Suprapubic skin (tissue), 4 donors: ENCODE measurements around the gene CDC37L1. TPM values are rescaled to one million over a fixed set of nuclear protein-coding genes. Genes with fewer than 3 reads are reported as not detected.

Experiments used
- DNase-seq, 2 donors: peaks; one replicate each; pipeline ENCODE4 v3.0.0-alpha.2; 2019; ENCODE audit warnings: low spot score in 2 of 2
- H3K27ac ChIP-seq: fragments of 200-600 bp; sonication (generic); one replicate; pipeline ENCODE4 v1.5.1; 2019
- H3K27me3 ChIP-seq: fragments of 200-600 bp; sonication (generic); one replicate; pipeline ENCODE4 v1.5.1; 2019
- H3K36me3 ChIP-seq: fragments of 200-600 bp; sonication (generic); one replicate; pipeline ENCODE4 v1.5.1; 2019
- H3K4me1 ChIP-seq: fragments of 200-600 bp; sonication (generic); one replicate; pipeline ENCODE4 v1.5.1; 2019
- H3K4me3 ChIP-seq: fragments of 200-600 bp; sonication (generic); one replicate; pipeline ENCODE4 v1.5.1; 2019; ENCODE audit warnings: mild to moderate bottlenecking
- H3K9me3 ChIP-seq: fragments of 200-600 bp; sonication (generic); one replicate; pipeline ENCODE4 v1.5.1; 2019
- EP300 ChIP-seq: sonication (generic); formaldehyde crosslinking; IDR thresholded peaks from one replicate; pipeline ENCODE4 v1.6.1; 2017; ENCODE audit warnings: antibody characterized with exemption
- POLR2A ChIP-seq, 2 donors: fragments of 450-650 bp; IDR thresholded peaks; one replicate each; pipeline ENCODE4 v1.6.1; 2017; ENCODE audit warnings: antibody characterized with exemption in 2 of 2, mild to moderate bottlenecking in 2 of 2, moderate library complexity in 2 of 2
- POLR2AphosphoS5 ChIP-seq, 3 donors: sonication (generic); formaldehyde crosslinking; IDR thresholded peaks; one replicate each; pipeline ENCODE4 v1.6.1; 2017; ENCODE audit warnings: antibody characterized with exemption in 3 of 3
- WGBS: methylation state at CpG from one replicate; pipeline ENCODE4 v1.1.5; 2018; 5-methylcytosine and 5-hydroxymethylcytosine counted together
- total RNA-seq, 4 donors: library from RNA; depleted of rRNA; stranded (reverse); fragments of >200 nt; gene quantifications; one replicate each; pipeline ENCODE4 v1.1.0, GENCODE V29; 2016
- TF ChIP-seq, protein P1 (sequence below), 2 donors: fragments of 200-600 bp in 1 of 2; fragments of 450-650 bp in 1 of 2; sonication (generic) in 1 of 2; IDR thresholded peaks; one replicate each; pipeline ENCODE4 v1.5.1; 2016 to 2019; ENCODE audit warnings: antibody characterized with exemption in 2 of 2, mild to moderate bottlenecking in 1 of 2, moderate library complexity in 1 of 2

CDC37L1 gene
- total RNA-seq, 4 donors from 2014 or later: 17.3 to 26.1 (median 23.5) TPM

DNA sequence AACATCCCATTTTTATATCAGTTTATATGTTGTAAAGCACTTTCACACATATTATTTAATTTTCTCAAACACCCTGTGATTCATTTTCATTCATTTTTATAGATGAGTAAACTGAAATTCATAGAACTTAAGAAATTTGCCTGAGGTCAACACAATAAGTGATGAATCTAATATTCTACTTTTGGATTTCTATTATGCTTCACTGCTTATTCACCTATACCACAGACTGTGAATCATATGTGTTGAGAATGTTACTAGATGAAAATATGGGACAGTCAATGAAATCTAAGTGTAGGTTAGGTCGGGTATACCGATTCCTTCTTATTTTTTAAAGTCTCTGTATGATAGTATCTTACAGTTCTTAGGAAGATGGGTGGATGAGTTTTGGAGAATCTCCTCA, 24.8 kb downstream of the CDC37L1 start:
- TF ChIP-seq POLR2AphosphoS5 (IDR thresholded peaks at IDR 0.05) (no peak), POLR2A (IDR thresholded peaks at IDR 0.05) (no peak), EP300 (no peak)
- TF ChIP-seq, protein P1, sequence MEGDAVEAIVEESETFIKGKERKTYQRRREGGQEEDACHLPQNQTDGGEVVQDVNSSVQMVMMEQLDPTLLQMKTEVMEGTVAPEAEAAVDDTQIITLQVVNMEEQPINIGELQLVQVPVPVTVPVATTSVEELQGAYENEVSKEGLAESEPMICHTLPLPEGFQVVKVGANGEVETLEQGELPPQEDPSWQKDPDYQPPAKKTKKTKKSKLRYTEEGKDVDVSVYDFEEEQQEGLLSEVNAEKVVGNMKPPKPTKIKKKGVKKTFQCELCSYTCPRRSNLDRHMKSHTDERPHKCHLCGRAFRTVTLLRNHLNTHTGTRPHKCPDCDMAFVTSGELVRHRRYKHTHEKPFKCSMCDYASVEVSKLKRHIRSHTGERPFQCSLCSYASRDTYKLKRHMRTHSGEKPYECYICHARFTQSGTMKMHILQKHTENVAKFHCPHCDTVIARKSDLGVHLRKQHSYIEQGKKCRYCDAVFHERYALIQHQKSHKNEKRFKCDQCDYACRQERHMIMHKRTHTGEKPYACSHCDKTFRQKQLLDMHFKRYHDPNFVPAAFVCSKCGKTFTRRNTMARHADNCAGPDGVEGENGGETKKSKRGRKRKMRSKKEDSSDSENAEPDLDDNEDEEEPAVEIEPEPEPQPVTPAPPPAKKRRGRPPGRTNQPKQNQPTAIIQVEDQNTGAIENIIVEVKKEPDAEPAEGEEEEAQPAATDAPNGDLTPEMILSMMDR (IDR thresholded peaks at IDR 0.05): no peak
- WGBS: 93% methylated on average over 2 of the region's 2 CpGs
- H3K36me3 ChIP-seq: peaks cover 42% of the 10 kb centered on the region

DNA sequence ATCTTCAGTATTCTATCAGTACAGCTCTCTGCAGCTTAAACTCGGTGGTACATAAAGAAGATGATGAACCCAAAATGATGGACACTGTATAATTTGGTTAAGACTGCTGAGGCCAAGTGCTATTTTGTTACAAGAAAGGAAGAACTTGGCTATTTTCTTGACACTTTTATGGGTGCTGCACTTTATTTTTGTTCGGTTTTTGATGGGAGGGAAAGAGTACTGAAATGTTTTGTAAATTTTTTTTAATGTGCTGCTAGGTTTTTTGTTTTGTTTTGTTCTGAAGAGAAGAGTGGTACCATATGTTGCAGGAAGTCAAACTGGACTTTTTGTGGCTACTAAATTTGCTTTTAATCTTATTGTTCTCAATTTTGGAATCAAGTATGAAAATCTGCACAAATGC, 26.7 kb downstream of the CDC37L1 start:
- Histone ChIP-seq H3K27ac (no peak overlapping the region), H3K9me3 (no peaks in the 10 kb centered on the region), H3K36me3 (peaks cover 42% of the 10 kb centered on the region), H3K4me1 (no peaks in the 10 kb centered on the region), H3K27me3 (no peaks in the 10 kb centered on the region), H3K4me3 (no peak overlapping the region)
- TF ChIP-seq POLR2AphosphoS5 (IDR thresholded peaks at IDR 0.05) (no peak), POLR2A (IDR thresholded peaks at IDR 0.05) (no peak)
- 59% methylated on average over 2 of the region's 2 CpGs for WGBS
- DNase-seq: no peak

More for the DNA sequence above, 24.8 kb downstream of the CDC37L1 start:
- H3K27ac ChIP-seq: no peak overlapping the region
- H3K27me3 ChIP-seq: no peaks in the 10 kb centered on the region
- no peaks in the 10 kb centered on the region for H3K9me3 ChIP-seq
- no peak overlapping the region for H3K4me3 ChIP-seq
- no peak for DNase-seq
- H3K4me1 ChIP-seq: no peaks in the 10 kb centered on the region

DNA sequence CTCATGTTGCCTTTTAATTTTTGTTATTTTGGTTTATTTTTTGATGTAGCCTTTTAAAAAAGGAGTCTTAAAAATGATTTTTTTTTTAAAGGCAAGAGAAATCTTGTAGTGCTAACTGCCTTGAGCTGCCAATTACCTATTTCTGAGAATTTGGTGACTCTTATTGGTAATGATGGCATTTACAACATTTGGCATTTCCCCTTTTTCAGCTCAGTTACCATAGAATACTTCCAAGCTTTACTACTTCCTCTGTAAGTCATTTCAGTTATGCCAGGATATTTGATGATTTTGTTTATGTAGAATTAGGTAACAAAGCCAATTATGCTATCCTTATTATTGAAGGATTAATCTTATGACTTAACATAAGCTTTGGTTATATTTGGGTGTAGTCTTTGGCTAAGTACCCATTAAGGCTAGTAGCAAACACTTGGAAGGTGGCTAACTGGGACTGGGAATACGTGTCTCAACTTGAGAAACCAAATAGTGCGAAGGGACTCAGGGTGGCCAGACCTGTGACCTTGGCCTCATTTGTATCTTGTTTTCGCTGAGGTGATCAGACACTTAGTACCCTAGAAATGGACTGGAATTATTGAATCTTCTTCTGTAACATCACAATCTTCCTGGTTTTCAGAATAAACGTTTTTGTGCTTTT, 27.7 kb downstream of the CDC37L1 start:
- Histone ChIP-seq H3K9me3 (no peaks in the 10 kb centered on the region), H3K27me3 (no peaks in the 10 kb centered on the region), H3K4me1 (no peaks in the 10 kb centered on the region), H3K27ac (no peak overlapping the region), H3K4me3 (no peak overlapping the region), H3K36me3 (peaks cover 38% of the 10 kb centered on the region)
- TF ChIP-seq POLR2A (IDR thresholded peaks at IDR 0.05): no peak
- TF ChIP-seq, protein P1 (IDR thresholded peaks at IDR 0.05): no peak
- TF ChIP-seq POLR2AphosphoS5 (IDR thresholded peaks at IDR 0.05): no peak
- TF ChIP-seq EP300: no peak
- WGBS: 63% methylated on average over 4 of the region's 4 CpGs
- no peak for DNase-seq

DNA sequence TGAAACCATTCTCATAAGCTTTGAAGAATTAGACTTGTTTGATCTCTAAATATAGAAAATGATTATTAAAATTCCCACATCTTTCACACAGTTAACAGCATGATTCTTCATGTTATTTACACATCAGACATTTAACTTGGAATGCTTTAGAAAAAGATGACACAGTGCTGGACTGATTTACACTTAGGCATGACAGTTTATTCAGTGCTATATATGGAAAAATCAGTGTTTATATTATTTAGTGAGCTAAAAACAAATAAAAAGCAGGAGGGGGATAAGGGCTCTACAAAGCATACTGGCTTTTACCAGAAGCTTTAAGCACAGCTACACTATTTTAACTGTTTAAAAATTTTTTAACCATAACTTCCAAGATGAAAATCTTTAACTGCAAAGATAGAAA, 30.0 kb downstream of the CDC37L1 start:
- Histone ChIP-seq H3K27ac (no peak overlapping the region), H3K4me3 (no peak overlapping the region), H3K9me3 (no peaks in the 10 kb centered on the region), H3K4me1 (no peaks in the 10 kb centered on the region), H3K27me3 (no peaks in the 10 kb centered on the region), H3K36me3 (peaks cover 45% of the 10 kb centered on the region)
- no peak for DNase-seq
- TF ChIP-seq, protein P1 (IDR thresholded peaks at IDR 0.05): no peak
- no peak for TF ChIP-seq EP300
- no peak for TF ChIP-seq POLR2A (IDR thresholded peaks at IDR 0.05)
- no peak for TF ChIP-seq POLR2AphosphoS5 (IDR thresholded peaks at IDR 0.05)

DNA sequence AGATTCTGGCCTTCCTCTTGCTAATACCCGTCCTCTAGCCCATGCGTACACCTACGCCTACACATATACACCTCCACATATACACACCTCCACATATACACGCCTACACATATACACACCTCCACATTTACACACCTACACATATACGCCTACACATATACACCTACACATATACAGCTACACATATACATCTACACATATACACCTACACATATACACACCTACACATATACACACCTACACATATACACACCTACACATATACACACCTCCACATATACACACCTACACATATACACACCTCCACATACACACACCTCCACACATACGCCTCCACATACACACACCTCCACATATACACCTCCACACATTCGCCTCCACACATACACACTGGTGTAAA, 34.5 kb downstream of the CDC37L1 start:
- Histone ChIP-seq H3K9me3 (no peaks in the 10 kb centered on the region), H3K27ac (no peak overlapping the region), H3K4me3 (no peak overlapping the region), H3K4me1 (no peaks in the 10 kb centered on the region), H3K27me3 (no peaks in the 10 kb centered on the region), H3K36me3 (peaks cover 74% of the 10 kb centered on the region)
- 69% methylated on average over 7 of the region's 7 CpGs for WGBS
- no peak for DNase-seq
- TF ChIP-seq POLR2AphosphoS5 (IDR thresholded peaks at IDR 0.05): no peak
- no peak for TF ChIP-seq POLR2A (IDR thresholded peaks at IDR 0.05)
- TF ChIP-seq, protein P1 (IDR thresholded peaks at IDR 0.05): no peak
- no peak for TF ChIP-seq EP300
